Heart left ventricle (tissue), 16 donors: ENCODE data around the gene KLHL22. TPM values are rescaled to one million over a fixed set of nuclear protein-coding genes. Genes with fewer than 3 reads are reported as not detected.

ENCODE experiments used
- ATAC-seq, 4 donors: fragments of 200-7000 bp; cut with Tn5 transposase; one replicate each; pipeline ENCODE4 v1.9.1; 2020 to 2022; ENCODE audit warnings: moderate library complexity in 4 of 4, mild to moderate bottlenecking in 3 of 4, moderate number of reproducible peaks in 1 of 4
- DNase-seq, 5 donors: peaks; one replicate each; pipeline ENCODE4 v3.0.0-alpha.2; 2020
- H3K27ac ChIP-seq, 12 donors: fragments of 200-600 bp; sonication (generic) in 4 of 12; one replicate each; pipeline versions ENCODE4 v1.5.0 to v1.8.0; 2016 to 2022; ENCODE audit warnings: mild to moderate bottlenecking in 2 of 12
- H3K27me3 ChIP-seq, 9 donors: fragments of 200-600 bp; sonication (generic) in 2 of 9; one replicate each; pipeline versions ENCODE4 v1.5.1 to v1.8.0; 2016 to 2022; ENCODE audit warnings: mild to moderate bottlenecking in 3 of 9
- H3K36me3 ChIP-seq, 9 donors: fragments of 200-600 bp; sonication (generic) in 2 of 9; one replicate each; pipeline versions ENCODE4 v1.5.0 to v1.8.0; 2018 to 2022; ENCODE audit warnings: mild to moderate bottlenecking in 2 of 9
- H3K4me1 ChIP-seq, 12 donors: fragments of 200-600 bp; sonication (generic) in 4 of 12; one replicate each; pipeline versions ENCODE4 v1.5.0 to v1.8.0; 2016 to 2022; ENCODE audit warnings: mild to moderate bottlenecking in 3 of 12
- H3K4me3 ChIP-seq, 12 donors: fragments of 200-600 bp; sonication (generic) in 4 of 12; one replicate each; pipeline versions ENCODE4 v1.5.0 to v1.8.0; 2017 to 2022; ENCODE audit warnings: mild to moderate bottlenecking in 9 of 12, moderate library complexity in 4 of 12
- H3K9me3 ChIP-seq, 12 donors: fragments of 200-600 bp; sonication (generic) in 4 of 12; one replicate each; pipeline versions ENCODE4 v1.5.0 to v1.8.0; 2016 to 2022; ENCODE audit warnings: mild to moderate bottlenecking in 1 of 12
- CTCF ChIP-seq, 12 donors: fragments of 200-600 bp; sonication (generic) in 4 of 12; IDR thresholded peaks; one replicate each; pipeline versions ENCODE4 v1.5.0 to v1.8.0; 2018 to 2022; ENCODE audit warnings: antibody characterized with exemption in 12 of 12, mild to moderate bottlenecking in 5 of 12
- POLR2A ChIP-seq, 2 donors: fragments of 450-650 bp; IDR thresholded peaks; one replicate each; pipeline ENCODE4 v1.6.1; 2017; ENCODE audit warnings: antibody characterized with exemption in 2 of 2, mild to moderate bottlenecking in 2 of 2, moderate library complexity in 2 of 2
- WGBS, 4 donors: extraction: QIAGEN DNeasy Blood & Tissue Kit in 2 of 4; methylation state at CpG; one replicate each; pipeline versions ENCODE4 v1.1.5 to v1.1.7; 2013 to 2018; 5-methylcytosine and 5-hydroxymethylcytosine counted together
- intact Hi-C, 10 donors: fragments of 100-400 bp; cut with DNase I; formaldehyde crosslinking; loops; one replicate each; pipeline versions ENCODE4 v1.11.1 to v1.14.2; 2022
- polyA plus RNA-seq, 2 donors: library from polyadenylated mRNA; stranded (reverse); fragments of 200-250 nt; gene quantifications; one replicate each; pipeline ENCODE4 v1.2.3, GENCODE V29; 2013
- total RNA-seq, 9 donors: library from RNA; depleted of rRNA in 2 of 9; stranded (reverse); fragments of >200 nt in 2 of 9; fragmentation: NEBNext Ultra II Directional in 3 of 9; extraction: Animal tissue kit (Norgen Biotek cat#: 25700) in 3 of 9; gene quantifications; one replicate each; pipeline versions ENCODE4 v1.1.0 to v1.2.4, GENCODE V29; 2016 to 2023
- donor health status: ischemic (EF 13 %, LVEDD 7.1; RV severe dilation, severe dysfunction).
- donor health status: healthy with polysubstance abuse.
- donor health status: DM: no; HTN: yes; CAD: no.
- donor health status: DM: no; HTN: no; CAD: no.
- donor health status: ischemic (EF 25% LVEDD 6.9; RV normal size, moderate dysfunction).
- donor health status: ischemic (EF 25% LVEDD 5.7; RV mildly dilated, moderate dysfunction).
- donor health status: healthy.
- donor health status: DM: yes; HTN: yes; CAD: no.
- donor health status: ischemic (EF 35%, LVEDD 5.7; RV mildly dilated, moderate dysfunction).
- donor health status: nonischemic (EF 11% LVEDD 7.7; RV severe dilation, severe dysfunction).
- donor health status: DM: yes; HTN: yes; CAD: no.
- donor health status: PGD.
- donor health status: ischemic (EF 29% LVEDD 5.4; RV normal size, mild dysfunction).
- donor health status: nonischemic (EF 23%, LVEDD 6.1; RV moderate dilation, normal function).

KLHL22 gene
- total and polyA plus RNA-seq, 11 donors, result 10.2 to 23.6 (median 16.8) TPM

- DNase-seq (peak in 1 of 5 donors; percentile 42), ATAC-seq (no peak)
- no peaks in the 10 kb centered on the region for H3K9me3 ChIP-seq
- H3K36me3 ChIP-seq, result peaks cover 0 to 27% (median 9%) of the 10 kb centered on the region in 9 donors
- 57 to 92% (median 87%) methylated on average over 3 of the region's 3 CpGs for WGBS, 4 donors
- peaks cover 0 to 48% (median 16%) of the 10 kb centered on the region in 12 donors for H3K4me1 ChIP-seq
- no peak overlapping the region for H3K27ac ChIP-seq
- intact Hi-C loops, result no loop called here
- H3K27me3 ChIP-seq, result peaks cover 0 to 46% (median 5%) of the 10 kb centered on the region in 9 donors
- no peak for TF ChIP-seq CTCF (IDR thresholded peaks at IDR 0.05)
- no peak for TF ChIP-seq POLR2A (IDR thresholded peaks at IDR 0.05)
- H3K4me3 ChIP-seq, result no peak overlapping the region
These were observed 63.3 kb downstream of the KLHL22 start for GRCh38 chr22:20432244-20432686.

GRCh38 chr22:20431511-20432192 is 63.9 kb downstream of the KLHL22 start:
- Histone ChIP-seq H3K27me3 (peaks cover 0 to 43% (median 5%) of the 10 kb centered on the region in 9 donors), H3K27ac (no peak overlapping the region), H3K9me3 (no peaks in the 10 kb centered on the region), H3K4me3 (peak overlapping the region in 6 of 12 donors; percentile 3 to 62 (median 23)), H3K4me1 (peaks cover 0 to 42% (median 16%) of the 10 kb centered on the region in 12 donors), H3K36me3 (peaks cover 0 to 29% (median 9%) of the 10 kb centered on the region in 9 donors)
- ATAC-seq, result no peak
- TF ChIP-seq POLR2A (IDR thresholded peaks at IDR 0.05) (no peak), CTCF (IDR thresholded peaks at IDR 0.05) (no peak)
- intact Hi-C loops, result no loop called here
- DNase-seq, result peak in 1 of 5 donors; percentile 66
- WGBS, 4 donors, result 41 to 72% (median 58%) methylated on average over 28 to 50 of the region's 50 CpGs

- WGBS, 4 donors, result 22 to 59% (median 38%) methylated on average over 56 to 94 of the region's 94 CpGs
- DNase-seq, result peak in 2 of 5 donors; percentile 57 to 79
- intact Hi-C loops, result no loop called here
These were observed 64.7 kb downstream of the KLHL22 start for GRCh38 chr22:20430720-20431510.

More at GRCh38 chr22:20430720-20431510, 64.7 kb downstream of the KLHL22 start:
- ATAC-seq, result peak in 3 of 4 donors; percentile 38 to 70 (median 65)
- Histone ChIP-seq H3K4me1 (peaks cover 0 to 35% (median 12%) of the 10 kb centered on the region in 12 donors), H3K27ac (no peak overlapping the region), H3K27me3 (peaks cover 0 to 42% (median 4%) of the 10 kb centered on the region in 9 donors), H3K9me3 (no peaks in the 10 kb centered on the region), H3K4me3 (peak overlapping the region in 6 of 12 donors; percentile 3 to 62 (median 23)), H3K36me3 (peaks cover 0 to 30% (median 9%) of the 10 kb centered on the region in 9 donors)
- TF ChIP-seq POLR2A (IDR thresholded peaks at IDR 0.05) (no peak), CTCF (IDR thresholded peaks at IDR 0.05) (peak in 10 of 12 donors; percentile 4 to 44 (median 18))
